HG03521 (cell line): ENCODE measurements around the gene ARHGAP28.

Experiments
- ATAC-seq: cut with Tn5 transposase; IDR thresholded peaks from one replicate; pipeline ENCODE4 v1.9.1; 2021; ENCODE audit warnings: mild to moderate bottlenecking, moderate library complexity; ENCODE audit not compliant: unreplicated experiment

Gene ARHGAP28

DNA sequence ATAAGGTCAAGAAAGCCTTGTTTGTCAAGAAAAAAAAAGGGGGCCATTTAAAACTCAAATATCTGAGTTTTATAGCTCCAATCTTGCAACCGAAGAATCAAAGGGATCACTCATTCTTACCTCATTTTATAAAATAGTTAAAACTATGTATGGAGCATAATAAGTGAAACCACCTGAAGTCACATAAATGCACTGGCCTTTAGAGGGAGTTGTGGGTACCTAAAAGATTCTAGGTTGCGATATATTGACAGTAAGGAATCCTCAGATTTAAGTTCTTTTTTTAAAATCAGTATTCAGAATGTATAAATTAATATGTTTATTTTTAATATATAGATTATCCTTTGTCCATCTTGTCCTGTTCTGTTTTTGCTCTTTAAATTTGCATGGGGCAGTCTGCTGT is 3.4 kb downstream of the ARHGAP28 start:
- ATAC-seq = no peak

DNA sequence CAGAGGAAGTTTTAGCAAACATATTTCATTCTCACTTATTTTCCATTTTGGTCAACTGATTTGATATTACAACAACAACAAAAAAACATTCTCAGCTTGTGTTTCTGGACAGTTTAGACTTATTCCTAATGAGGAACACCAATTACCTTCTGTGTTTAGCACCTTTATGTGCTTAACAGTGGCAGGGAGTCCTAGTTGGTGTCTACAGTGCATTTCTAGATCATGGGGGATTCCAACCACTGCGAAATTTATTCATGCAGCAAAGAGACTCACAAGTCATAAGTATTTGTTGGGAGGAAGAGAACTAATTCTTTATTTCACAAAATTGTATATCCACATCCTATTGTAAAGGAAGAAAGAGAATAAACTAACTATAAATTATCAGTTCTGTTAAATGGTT is 4.2 kb downstream of the ARHGAP28 start:
- ATAC-seq = no peak

GRCh38 chr18:6734726-6735430 is 5.4 kb downstream of the ARHGAP28 start:
- ATAC-seq = no peak

- ATAC-seq = no peak
Measured at GRCh38 chr18:6737833-6738232, 8.3 kb downstream of the ARHGAP28 start.

- ATAC-seq = no peak
Measured at GRCh38 chr18:6738622-6739021, 9.1 kb downstream of the ARHGAP28 start.

DNA sequence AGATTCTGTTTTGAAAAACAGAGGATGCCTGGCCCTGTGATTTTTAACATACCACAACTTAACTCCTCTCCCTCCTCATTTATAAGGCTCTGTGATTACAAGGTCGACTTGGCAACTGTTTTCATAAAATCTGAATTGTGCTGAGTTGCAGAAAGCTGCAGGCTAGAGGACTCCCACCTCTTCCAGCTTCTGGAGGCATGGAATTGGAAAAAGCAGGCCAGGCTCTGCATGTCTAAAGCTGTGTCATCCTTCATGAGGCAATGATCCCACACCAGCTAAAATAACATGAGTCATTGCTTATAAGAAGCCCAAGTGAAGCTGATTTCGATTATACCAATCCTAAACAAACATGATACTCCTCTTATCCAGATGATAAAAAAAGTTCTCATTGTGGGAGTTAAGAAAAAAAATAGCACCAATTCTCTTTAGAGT is 11.7 kb downstream of the ARHGAP28 start:
- no peak for ATAC-seq

- no peak for ATAC-seq
Measured at GRCh38 chr18:6741786-6742185, 12.3 kb downstream of the ARHGAP28 start.

DNA sequence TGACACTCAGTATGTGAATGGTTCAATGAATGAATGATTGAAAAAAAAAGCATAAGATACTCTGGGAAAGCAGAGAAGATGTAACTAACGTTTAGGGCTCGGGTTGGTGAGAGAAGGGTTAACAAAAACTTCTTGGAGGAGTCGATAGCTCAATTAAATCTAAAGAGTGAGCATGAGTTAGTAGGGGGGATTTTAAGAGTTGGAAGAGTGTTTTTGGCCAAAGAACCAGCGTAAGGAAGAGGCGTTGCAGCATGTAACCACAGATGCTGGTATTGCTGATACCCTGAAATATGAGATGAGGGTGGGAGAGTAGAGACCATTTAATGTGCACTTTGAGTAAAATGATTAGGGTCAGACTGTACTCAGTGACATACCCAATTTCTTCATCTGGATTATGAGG is 14.5 kb downstream of the ARHGAP28 start:
- no peak for ATAC-seq

DNA sequence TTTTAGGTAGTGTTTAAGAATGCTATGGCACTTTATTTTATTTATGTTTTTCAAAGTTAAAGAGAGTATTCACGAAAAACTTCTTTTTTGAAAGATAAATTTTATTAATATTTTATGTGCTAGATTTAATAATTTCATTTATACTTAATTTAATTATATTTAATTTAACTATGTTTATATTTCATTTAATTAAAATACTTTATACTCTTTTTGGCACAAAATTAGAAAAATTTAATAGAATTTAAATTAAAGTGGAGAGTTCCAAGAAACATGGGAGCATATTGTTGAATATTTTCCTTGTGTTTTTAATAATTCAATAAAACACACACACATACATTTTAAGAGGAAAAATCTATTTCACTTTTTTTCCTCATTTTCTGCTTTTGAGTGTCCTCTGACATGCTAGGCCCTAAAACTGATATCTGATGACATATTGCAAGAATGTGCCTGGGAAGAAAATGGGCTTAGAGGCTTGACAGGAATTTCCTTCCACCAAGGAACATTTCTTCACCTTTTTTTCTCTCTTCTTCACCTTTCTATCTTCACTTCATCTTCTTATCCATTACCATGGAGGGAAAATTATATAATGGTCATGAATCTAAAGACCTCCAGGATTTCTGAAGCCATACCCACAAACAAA is 15.4 kb downstream of the ARHGAP28 start:
- no peak for ATAC-seq

DNA sequence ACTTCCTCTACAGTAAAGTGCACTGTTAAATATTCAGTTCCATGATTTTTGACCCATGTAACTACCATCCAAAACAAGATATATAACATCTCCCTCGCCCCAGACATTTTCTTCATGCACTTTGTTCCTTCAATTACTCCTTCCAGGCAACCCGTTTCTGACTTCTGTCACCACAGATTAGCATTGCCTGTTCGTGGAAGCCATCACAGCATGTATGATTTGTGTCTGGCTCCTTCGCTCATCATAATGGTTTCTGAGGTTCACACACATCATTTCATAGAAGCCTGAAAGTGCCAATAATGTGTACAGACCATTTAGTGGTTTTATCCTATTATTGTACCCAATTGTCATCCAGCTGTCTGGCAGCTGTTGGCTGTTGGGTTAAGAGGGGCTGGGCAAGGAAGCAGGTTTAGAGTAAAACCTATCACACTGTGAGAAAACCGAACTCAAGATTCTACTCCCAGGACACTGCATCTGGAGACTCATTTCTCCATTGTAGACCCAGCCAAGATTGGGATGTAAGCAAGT is 16.1 kb downstream of the ARHGAP28 start:
- ATAC-seq = no peak

DNA sequence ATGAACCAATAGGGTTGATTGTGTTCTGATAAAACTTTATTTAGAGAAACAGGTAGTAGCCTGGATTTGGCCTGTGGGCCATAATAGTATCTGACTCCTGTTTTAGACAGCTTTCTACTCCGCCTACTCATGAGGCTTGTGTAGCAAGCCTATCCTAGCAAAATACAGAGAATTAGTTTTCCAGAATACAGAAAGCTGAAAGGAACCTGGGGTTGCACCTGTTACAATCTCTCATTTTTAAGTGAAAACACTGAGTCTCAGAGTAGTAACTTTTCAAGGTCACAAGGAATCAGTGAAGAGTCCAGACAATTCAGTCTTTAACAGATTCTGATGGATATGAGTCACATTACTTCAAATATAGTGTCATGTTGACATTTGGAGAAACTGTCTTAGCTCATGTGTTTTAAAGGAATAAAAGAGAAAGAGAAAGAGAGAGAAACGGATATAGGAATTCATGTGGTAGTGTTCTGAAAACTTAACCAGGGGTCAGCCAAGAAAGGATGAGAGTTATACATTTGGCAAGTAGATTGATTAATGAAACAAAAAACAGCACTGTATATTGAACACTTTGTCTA is 17.0 kb downstream of the ARHGAP28 start:
- no peak for ATAC-seq

GRCh38 chr18:6747646-6748045 is 18.1 kb downstream of the ARHGAP28 start:
- no peak for ATAC-seq

DNA sequence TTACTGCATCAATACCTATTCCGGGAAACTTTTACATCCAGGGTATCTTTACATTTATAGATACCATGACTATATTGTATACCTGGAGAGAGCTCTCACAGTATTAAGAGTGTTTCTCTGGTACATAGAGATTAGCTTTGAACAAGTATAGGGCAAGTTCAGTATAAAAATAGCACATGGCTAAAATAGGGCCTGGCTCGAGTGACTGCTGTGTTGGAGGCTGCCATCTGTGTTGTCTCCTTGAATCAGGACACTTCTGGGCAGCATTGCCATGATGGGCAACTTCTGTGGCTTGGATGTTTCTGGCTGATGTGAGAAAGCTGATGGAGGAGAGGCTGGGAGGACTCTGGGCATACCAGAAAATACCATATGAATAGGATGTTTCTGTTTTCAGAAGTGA is 18.7 kb downstream of the ARHGAP28 start:
- ATAC-seq = no peak

DNA sequence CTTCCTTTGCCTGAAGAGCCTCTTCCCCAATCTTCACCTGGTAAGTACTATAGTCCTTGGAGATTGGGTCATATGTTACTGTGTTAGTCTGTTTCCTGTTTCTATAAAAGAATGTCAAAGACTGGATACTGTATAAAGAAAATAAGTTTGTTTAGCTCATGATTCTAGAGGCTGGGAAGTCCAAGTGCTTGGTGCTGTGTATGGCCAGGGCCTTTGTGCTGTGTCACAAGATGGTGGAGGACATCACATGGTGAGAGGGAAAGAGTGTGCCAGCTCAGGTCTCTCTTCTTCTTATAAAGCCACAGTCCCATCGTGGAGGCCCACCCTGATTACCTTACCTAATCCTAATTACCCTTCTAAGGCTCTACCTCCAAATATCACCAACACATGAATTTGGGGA is 20.9 kb downstream of the ARHGAP28 start:
- no peak for ATAC-seq

DNA sequence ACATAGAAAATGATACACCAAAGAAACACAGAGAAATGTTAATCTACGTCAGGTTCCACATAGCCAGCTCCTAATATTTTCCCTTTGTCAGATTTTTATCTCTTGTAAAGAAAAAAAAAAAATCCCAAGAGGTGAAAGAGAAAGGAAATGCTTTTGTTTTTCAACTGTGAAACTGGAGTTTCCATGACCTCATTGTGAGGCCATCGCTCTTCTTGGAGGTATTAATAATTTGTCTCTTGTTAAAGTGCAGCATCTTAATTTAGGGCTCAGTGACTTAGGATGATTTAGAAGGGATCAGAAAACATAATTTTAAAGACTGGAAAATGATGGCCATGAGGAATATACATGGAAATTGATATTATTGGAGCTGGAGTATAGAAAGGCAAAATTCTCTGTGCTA is 21.7 kb downstream of the ARHGAP28 start:
- ATAC-seq = no peak

GRCh38 chr18:6752202-6752860 is 22.8 kb downstream of the ARHGAP28 start:
- ATAC-seq = no peak

DNA sequence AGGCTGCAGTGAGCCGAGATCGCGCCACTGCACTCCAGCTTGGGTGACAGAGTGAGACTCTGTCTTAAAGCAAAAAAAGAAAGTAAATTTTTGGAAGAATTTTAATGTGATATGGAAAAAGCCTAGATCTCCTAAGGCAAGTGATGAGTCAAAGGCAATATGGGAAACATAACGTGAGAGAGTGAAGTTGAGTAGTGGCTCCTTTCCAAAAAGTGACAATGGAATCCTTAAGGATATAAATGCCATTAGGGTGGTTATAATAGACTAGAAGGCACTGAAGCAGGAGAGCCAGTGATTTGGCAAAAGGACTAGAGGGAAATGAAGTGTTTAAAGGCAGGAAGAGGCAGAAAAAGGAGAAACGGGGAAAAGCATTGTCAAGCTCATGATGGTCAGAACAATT is 25.6 kb downstream of the ARHGAP28 start:
- ATAC-seq = no peak

- no peak for ATAC-seq
Measured at GRCh38 chr18:6757931-6758330, 28.4 kb downstream of the ARHGAP28 start.

DNA sequence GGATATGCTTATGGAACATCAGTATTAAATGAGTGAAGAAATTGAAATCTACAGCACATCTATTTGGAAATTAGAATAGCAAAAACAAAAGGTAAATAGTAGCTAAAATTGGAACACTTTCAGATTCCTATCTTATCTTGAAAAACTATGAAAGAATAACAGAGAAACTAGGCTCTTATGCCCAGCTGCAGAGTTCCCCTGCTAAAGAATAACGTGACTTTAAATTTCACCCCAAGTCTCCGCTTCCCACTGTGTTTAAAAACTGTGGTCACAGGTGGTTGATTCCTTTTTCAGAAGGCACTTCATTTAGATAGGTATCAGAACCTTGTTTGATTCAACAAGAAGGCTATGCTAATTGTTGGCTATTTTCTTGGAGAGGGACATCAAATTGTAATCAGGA is 30.1 kb downstream of the ARHGAP28 start:
- no peak for ATAC-seq

- ATAC-seq = no peak
Measured at GRCh38 chr18:6763524-6763923, 34.0 kb downstream of the ARHGAP28 start.

GRCh38 chr18:6764382-6764781 is 34.9 kb downstream of the ARHGAP28 start:
- ATAC-seq = no peak

DNA sequence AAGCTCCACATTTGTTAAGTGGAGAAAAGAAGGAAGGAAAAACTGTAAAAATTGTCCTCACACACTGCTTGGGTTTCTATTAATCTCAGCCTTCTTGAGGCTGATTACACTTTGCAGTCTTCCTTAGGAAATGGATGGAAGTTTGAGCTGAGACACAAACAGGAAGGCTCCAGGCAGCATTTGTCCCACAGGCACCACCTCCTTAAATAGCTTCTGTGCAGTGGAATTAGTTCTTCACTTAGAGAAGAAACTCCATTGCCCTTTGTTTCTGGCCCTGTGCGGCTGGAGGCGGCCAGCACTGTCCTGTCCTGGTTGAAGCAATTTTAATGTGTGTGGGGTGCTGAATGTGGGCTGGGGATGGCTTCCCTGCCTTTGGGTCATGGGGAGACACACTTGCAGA is 44.3 kb downstream of the ARHGAP28 start:
- ATAC-seq = no peak
